ENCODE measurements around the gene PRMT1.

PRMT1 gene

GRCh38 chr19:49687566-49688316 lies 10.7 kb downstream of the PRMT1 start:
- DNase-seq (ENCODE audit: low read depth in 2 of 2, low spot score in 1 of 2): no peak

DNA sequence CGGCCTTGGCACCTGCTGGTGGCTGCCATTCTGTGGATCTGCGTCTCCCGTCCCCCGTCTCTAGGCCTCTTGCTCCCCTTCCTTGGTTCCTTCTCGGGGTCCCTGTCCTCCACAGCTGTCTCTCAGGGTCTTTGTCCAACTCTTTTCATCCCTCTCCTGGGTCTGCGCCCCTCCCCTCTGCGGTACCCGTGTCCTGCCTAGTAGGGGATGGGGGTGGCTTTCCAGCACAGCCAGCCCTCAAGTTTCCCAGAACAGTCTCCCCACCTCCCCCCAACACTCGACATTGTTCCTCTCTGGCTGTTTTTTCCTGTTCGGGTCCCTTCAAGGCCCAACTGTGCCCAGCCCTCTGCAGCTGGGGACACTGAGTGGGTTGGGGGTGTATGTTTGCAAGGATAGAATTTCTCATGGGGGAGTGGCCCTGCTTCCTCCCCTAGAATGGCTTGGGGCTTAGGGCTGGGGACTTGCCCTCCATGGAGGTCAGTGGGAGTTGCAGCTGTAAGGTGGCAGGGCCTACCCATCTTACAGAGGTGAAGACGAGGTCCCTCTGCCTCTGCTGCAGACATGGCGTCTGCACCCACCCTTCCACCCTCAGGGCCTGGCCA lies 11.6 kb downstream of the PRMT1 start:
- DNase-seq (ENCODE audit: low read depth in 2 of 2, low spot score in 1 of 2): no peak

GRCh38 chr19:49689133-49690078 lies 12.3 kb downstream of the PRMT1 start, which contains the start of gene ADM5:
Gene ADM5 (plus strand): TSS chr19:49689594. CDS start chr19:49689838, 244 bp downstream.
- no peak for DNase-seq (ENCODE audit: low read depth in 2 of 2, low spot score in 1 of 2)

DNA sequence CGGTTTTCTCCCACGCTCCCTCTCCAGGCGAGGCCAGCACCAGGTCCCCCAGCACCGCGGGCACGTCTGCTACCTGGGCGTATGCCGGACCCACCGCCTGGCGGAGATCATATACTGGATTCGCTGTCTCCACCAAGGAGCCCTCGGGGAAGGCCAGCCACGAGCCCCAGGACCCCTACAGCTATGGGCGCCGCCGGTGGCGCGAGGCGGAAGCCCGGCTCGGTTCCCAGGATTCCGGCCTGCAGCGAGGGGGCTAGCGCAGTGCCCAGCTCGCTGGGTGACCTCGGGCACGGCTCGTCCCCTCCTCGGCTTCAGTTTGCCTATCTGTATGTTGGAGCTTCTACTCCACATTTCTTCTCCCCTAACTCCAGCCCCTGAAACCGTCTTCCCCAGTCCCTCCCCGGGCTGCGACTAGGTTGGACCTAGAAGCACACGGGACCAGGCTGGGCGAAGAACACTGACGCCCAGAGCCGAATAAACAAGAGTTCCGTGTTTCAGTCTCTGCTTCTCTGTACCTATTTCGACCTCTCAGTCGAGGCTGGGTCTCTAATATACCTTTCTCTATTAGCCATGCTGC lies 13.1 kb downstream of the PRMT1 start:
- no peak for DNase-seq (ENCODE audit: low read depth in 2 of 2, low spot score in 1 of 2)

- no peak for DNase-seq (ENCODE audit: low read depth in 2 of 2, low spot score in 1 of 2)
Observed at GRCh38 chr19:49690656-49691242, 13.7 kb downstream of the PRMT1 start, which contains the start of gene CPT1C. Gene CPT1C (plus strand): TSS chr19:49691116. CDS start chr19:49692253, 1,137 bp downstream.

- DNase-seq (ENCODE audit: low read depth in 2 of 2, low spot score in 1 of 2): no peak
Observed at GRCh38 chr19:49691243-49692146, 14.4 kb downstream of the PRMT1 start.

DNA sequence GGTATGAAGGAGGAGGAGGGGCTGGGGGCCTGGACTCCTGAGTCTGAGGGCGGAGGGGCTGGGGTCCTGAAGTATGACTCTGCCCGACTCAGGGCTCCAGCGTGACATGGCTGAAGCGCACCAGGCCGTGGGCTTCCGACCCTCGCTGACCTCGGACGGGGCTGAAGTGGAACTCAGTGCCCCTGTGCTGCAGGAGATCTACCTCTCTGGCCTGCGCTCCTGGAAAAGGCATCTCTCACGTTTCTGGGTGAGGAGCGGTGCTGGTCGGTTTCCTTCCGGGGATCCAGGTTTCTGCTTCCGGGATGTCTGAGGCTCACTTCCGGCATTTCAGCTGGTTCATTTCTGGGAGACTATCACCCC lies 15.1 kb downstream of the PRMT1 start:
- DNase-seq (ENCODE audit: low read depth in 2 of 2, low spot score in 1 of 2): no peak

DNA sequence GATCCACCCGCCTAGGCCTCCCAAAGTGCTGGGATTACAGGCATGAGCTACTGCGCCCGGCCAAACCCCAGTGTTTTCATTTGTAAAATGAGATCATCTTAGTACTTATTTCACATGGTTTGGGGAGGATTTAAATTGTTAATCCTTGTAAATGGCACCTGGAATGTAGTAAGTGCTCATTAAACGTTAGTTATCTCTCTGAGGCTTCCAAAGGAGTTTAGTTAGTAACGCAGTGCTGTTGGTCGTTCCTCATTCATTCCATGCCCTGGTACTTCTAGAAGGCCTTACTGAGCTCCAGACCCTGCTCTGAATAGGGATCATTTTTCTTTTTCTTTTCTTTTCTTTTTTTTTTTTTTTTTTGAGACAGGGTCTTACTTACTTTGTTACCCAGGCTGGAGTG lies 19.0 kb downstream of the PRMT1 start:
- DNase-seq (ENCODE audit: low read depth in 2 of 2, low spot score in 1 of 2): no peak

- DNase-seq (ENCODE audit: low read depth in 2 of 2, low spot score in 1 of 2): no peak
Observed at GRCh38 chr19:49696865-49697264, 19.8 kb downstream of the PRMT1 start.

- DNase-seq (ENCODE audit: low read depth in 2 of 2, low spot score in 1 of 2): no peak
Observed at GRCh38 chr19:49699364-49699763, 22.3 kb downstream of the PRMT1 start.

- no peak for DNase-seq (ENCODE audit: low read depth in 2 of 2, low spot score in 1 of 2)
Observed at GRCh38 chr19:49700563-49700962, 23.5 kb downstream of the PRMT1 start.

DNA sequence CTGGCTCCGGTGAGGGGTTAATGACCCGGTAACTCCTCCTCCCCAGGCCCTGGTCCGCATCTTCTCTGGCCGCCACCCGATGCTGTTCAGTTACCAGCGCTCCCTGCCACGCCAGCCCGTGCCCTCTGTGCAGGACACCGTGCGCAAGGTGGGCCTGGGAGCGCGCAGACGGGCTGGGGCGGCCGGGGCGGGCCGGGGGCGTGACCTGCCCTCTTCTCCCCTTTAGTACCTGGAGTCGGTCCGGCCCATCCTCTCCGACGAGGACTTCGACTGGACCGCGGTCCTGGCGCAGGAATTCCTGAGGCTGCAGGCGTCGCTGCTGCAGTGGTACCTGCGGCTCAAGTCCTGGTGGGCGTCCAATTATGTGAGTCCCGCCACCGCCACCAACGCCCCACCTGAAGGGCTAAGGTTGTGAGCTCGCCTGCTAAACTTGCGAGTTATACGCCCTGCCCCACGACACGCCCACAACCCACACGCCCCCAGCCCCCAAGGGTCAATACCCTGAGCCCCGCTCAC lies 24.3 kb downstream of the PRMT1 start:
- DNase-seq (ENCODE audit: low read depth in 2 of 2, low spot score in 1 of 2): no peak

DNA sequence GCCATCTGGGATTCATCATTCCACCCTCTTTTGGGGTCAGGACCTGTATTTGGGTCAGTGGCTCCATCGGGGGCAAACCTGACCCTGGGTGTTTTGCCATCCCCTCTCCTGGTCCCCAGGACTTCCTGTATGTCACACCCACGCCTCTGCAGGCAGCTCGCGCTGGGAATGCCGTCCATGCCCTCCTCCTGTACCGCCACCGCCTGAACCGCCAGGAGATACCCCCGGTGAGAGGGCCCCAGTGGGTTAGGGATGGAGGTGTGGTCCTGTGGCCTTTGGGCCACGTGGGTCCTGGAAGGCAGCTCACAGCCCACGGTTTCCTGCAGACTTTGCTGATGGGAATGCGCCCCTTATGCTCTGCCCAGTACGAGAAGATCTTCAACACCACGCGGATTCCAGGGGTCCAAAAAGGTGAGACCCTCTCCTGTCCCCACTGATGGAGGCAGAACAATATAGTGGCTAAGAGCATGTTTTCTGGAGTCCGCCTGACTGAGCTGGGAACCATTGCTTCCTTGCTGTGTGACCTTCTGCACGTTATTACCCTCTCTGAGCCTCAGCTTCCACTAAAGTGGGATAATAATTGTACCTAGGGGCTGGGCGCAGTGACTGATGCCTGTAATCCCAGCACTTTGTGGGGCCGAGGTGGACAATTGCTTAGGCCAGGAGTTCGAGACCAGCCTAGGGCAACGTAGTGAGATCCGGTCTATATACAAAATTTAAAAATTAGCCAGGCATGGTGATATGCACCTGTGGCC lies 28.0 kb downstream of the PRMT1 start:
- DNase-seq (ENCODE audit: low read depth in 2 of 2, low spot score in 1 of 2): no peak

DNA sequence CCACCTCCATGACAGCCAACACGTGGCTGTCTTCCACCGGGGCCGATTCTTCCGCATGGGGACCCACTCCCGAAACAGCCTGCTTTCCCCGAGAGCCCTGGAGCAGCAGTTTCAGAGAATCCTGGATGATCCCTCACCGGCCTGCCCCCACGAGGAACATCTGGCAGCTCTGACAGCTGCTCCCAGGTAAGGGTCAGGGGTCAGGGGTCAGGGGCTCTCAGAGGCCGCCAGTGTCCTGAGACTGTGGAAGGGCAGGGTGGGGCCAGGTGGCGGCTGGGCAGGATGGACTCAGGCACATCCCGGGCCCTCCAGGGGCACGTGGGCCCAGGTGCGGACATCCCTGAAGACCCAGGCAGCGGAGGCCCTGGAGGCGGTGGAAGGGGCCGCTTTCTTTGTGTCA lies 28.8 kb downstream of the PRMT1 start:
- DNase-seq (ENCODE audit: low read depth in 2 of 2, low spot score in 1 of 2): no peak

- DNase-seq (ENCODE audit: low read depth in 2 of 2, low spot score in 1 of 2): no peak
Observed at GRCh38 chr19:49710372-49710951, 33.4 kb downstream of the PRMT1 start.

GRCh38 chr19:49712397-49712859 lies 35.4 kb downstream of the PRMT1 start:
- no peak for DNase-seq (ENCODE audit: low read depth in 2 of 2, low spot score in 1 of 2)

DNA sequence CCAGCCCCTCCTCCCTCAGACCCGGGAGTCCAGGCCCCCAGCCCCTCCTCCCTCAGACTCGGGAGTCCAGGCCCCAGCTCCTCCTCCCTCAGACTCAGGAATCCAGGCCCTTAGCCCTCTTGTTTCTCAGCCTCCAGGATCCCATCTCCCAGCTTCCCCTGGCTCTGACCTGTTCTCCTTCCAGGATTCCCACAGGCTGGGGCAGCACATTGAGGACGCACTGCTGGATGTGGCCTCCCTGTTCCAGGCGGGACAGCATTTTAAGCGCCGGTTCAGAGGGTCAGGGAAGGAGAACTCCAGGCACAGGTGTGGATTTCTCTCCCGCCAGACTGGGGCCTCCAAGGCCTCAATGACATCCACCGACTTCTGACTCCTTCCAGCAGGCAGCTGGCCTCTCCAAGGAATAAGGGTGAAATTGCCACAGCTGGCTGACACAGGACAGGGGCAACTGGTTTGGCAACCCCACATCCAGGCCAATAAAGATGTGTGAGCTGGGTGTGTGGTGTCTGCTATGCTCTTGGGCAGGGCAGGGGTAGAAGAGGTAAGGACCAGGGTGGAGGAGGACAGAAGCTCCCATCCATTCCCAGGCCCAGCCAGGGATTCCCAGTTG lies 36.3 kb downstream of the PRMT1 start:
- no peak for DNase-seq (ENCODE audit: low read depth in 2 of 2, low spot score in 1 of 2)

GRCh38 chr19:49716154-49716553 lies 39.1 kb downstream of the PRMT1 start:
- DNase-seq (ENCODE audit: low read depth in 2 of 2, low spot score in 1 of 2): no peak
